Breast epithelium (tissue), 4 donors: ENCODE data around the gene F10. TPM values are rescaled to one million over a fixed set of nuclear protein-coding genes. Genes with fewer than 3 reads are reported as not detected.
"Not testable (repeated sequence)": the region's sequence is repeated elsewhere in the genome, so short reads cannot be mapped to it uniquely, and the experiment has no call there.

Experiments used
- DNase-seq, 2 donors: peaks; one replicate each; pipeline ENCODE4 v3.0.0-alpha.2; 2019; ENCODE audit warnings: low spot score in 2 of 2
- H3K27ac ChIP-seq, 2 donors: fragments of 200-600 bp; sonication (generic) in 1 of 2; one replicate each; pipeline ENCODE4 v1.5.1; 2016 to 2019; ENCODE audit warnings: mild to moderate bottlenecking in 1 of 2
- H3K27me3 ChIP-seq, 2 donors: fragments of 200-600 bp; sonication (generic) in 1 of 2; one replicate each; pipeline versions ENCODE4 v1.5.1 to v1.6.0; 2017 to 2019; ENCODE audit warnings: control low read depth in 1 of 2, mild to moderate bottlenecking in 1 of 2
- H3K36me3 ChIP-seq: fragments of 200-600 bp; one replicate; pipeline ENCODE4 v1.5.1; 2019
- H3K4me1 ChIP-seq, 2 donors: fragments of 200-600 bp; sonication (generic); one replicate each; pipeline ENCODE4 v1.5.1; 2016 to 2019; ENCODE audit warnings: control low read depth in 1 of 2
- H3K4me3 ChIP-seq, 3 donors: fragments of 200-600 bp; sonication (generic); 1 replicate in 2 of 3; 2 replicates in 1 of 3; pipeline ENCODE4 v1.5.1; 2016 to 2019; ENCODE audit warnings: mild to moderate bottlenecking in 3 of 3, moderate library complexity in 2 of 3
- H3K9me3 ChIP-seq, 2 donors: fragments of 200-600 bp; sonication (generic) in 1 of 2; one replicate each; pipeline ENCODE4 v1.5.1; 2016 to 2019; ENCODE audit warnings: control low read depth in 1 of 2
- POLR2A ChIP-seq: fragments of 450-650 bp; IDR thresholded peaks from one replicate; pipeline ENCODE4 v1.6.1; 2016; ENCODE audit warnings: antibody characterized with exemption, mild to moderate bottlenecking, moderate library complexity
- POLR2AphosphoS5 ChIP-seq, 3 donors: sonication (generic); formaldehyde crosslinking; IDR thresholded peaks; one replicate each; pipeline ENCODE4 v1.6.1; 2017; ENCODE audit warnings: antibody characterized with exemption in 3 of 3
- intact Hi-C: fragments of 100-400 bp; cut with DNase I; formaldehyde crosslinking; loops from one replicate; pipeline ENCODE4 v1.15.1; 2023; ENCODE audit warnings: low total_unique reads
- total RNA-seq, 3 donors: library from RNA; depleted of rRNA; stranded (reverse); fragments of >200 nt; gene quantifications; one replicate each; pipeline ENCODE4 v1.1.0, GENCODE V29; 2016
- TF ChIP-seq, protein P1 (sequence below), 3 donors: fragments of 450-650 bp; IDR thresholded peaks; one replicate each; pipeline ENCODE4 v1.5.1; 2016 to 2017; ENCODE audit warnings: antibody characterized with exemption in 3 of 3, mild to moderate bottlenecking in 3 of 3, moderate library complexity in 3 of 3

The F10 gene
- total RNA-seq, 3 donors from 2014 or later, result 5.1 to 63.2 (median 8.2) TPM

DNA sequence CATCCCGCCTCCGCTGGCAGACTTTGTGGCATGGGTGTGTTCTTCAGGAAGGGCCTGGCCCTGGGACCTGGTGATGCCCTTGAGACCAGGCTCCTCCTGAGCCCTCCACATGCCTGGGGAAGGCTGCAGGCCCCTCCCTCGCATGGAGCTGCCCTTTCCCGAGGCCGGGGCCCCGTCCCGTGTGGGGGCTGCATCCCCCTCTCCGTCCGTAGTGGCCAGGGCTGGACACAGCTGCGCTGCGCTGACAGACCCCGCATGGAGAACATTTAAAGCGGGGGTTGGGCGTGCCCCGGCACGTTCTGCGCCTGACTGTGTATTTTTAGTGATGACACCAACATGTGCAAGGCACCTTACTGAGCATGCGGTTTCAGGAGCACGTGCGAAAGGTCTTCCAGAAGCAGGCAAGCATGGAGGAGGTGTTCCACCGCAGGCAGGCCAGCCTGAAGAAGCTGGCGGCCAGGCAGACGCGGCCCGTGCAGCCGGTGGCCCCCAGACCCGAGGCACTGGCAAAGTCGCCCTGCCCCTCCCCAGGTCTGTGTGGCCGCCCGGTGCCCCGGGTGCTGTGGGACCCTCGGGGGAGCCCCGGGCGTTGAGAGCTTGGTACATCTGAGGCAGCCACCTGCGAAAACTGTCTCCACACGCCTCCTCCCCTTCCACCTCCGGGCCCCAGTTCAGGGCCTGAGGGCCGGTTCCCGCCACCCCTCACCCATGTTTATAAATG is 45.8 kb upstream of the F10 start:
- intact Hi-C loops, result no loop called here
- no peaks in the 10 kb centered on the region for H3K27me3 ChIP-seq
- no peak overlapping the region for H3K4me3 ChIP-seq
- H3K36me3 ChIP-seq, result no peaks in the 10 kb centered on the region
- H3K9me3 ChIP-seq, result no peaks in the 10 kb centered on the region
- H3K27ac ChIP-seq, result no peak overlapping the region
- no peak for TF ChIP-seq POLR2AphosphoS5 (IDR thresholded peaks at IDR 0.05)
- TF ChIP-seq, protein P1, sequence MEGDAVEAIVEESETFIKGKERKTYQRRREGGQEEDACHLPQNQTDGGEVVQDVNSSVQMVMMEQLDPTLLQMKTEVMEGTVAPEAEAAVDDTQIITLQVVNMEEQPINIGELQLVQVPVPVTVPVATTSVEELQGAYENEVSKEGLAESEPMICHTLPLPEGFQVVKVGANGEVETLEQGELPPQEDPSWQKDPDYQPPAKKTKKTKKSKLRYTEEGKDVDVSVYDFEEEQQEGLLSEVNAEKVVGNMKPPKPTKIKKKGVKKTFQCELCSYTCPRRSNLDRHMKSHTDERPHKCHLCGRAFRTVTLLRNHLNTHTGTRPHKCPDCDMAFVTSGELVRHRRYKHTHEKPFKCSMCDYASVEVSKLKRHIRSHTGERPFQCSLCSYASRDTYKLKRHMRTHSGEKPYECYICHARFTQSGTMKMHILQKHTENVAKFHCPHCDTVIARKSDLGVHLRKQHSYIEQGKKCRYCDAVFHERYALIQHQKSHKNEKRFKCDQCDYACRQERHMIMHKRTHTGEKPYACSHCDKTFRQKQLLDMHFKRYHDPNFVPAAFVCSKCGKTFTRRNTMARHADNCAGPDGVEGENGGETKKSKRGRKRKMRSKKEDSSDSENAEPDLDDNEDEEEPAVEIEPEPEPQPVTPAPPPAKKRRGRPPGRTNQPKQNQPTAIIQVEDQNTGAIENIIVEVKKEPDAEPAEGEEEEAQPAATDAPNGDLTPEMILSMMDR (IDR thresholded peaks at IDR 0.05), result no peak
- TF ChIP-seq POLR2A, result no peak
- DNase-seq, result no peak
- no peaks in the 10 kb centered on the region for H3K4me1 ChIP-seq

DNA sequence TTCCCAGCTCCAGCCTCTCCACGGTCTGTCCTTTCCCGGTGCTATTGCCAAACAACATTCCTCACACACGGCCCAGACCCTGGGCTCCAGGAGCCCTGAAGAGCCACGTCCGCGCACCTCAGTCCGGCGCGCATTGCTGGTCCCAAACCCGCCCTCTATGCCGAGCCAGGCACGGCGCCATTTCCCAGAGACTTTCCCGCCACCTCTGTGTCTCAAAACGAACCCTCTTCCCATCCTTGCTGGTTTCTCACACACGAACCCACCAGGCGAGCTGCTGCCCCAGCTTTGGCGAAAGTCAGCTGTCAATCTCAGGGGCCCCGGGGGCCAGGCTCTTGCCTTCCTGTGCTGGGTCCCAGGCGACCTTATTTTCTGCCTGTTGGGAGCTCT is 45.0 kb upstream of the F10 start:
- Histone ChIP-seq H3K4me1 (no peaks in the 10 kb centered on the region), H3K36me3 (no peaks in the 10 kb centered on the region), H3K9me3 (no peaks in the 10 kb centered on the region), H3K4me3 (no peak overlapping the region), H3K27me3 (no peaks in the 10 kb centered on the region), H3K27ac (no peak overlapping the region)
- TF ChIP-seq POLR2A (no peak), POLR2AphosphoS5 (IDR thresholded peaks at IDR 0.05) (no peak)
- TF ChIP-seq, protein P1 (IDR thresholded peaks at IDR 0.05), result no peak
- DNase-seq, result no peak
- intact Hi-C loops, result no loop called here

DNA sequence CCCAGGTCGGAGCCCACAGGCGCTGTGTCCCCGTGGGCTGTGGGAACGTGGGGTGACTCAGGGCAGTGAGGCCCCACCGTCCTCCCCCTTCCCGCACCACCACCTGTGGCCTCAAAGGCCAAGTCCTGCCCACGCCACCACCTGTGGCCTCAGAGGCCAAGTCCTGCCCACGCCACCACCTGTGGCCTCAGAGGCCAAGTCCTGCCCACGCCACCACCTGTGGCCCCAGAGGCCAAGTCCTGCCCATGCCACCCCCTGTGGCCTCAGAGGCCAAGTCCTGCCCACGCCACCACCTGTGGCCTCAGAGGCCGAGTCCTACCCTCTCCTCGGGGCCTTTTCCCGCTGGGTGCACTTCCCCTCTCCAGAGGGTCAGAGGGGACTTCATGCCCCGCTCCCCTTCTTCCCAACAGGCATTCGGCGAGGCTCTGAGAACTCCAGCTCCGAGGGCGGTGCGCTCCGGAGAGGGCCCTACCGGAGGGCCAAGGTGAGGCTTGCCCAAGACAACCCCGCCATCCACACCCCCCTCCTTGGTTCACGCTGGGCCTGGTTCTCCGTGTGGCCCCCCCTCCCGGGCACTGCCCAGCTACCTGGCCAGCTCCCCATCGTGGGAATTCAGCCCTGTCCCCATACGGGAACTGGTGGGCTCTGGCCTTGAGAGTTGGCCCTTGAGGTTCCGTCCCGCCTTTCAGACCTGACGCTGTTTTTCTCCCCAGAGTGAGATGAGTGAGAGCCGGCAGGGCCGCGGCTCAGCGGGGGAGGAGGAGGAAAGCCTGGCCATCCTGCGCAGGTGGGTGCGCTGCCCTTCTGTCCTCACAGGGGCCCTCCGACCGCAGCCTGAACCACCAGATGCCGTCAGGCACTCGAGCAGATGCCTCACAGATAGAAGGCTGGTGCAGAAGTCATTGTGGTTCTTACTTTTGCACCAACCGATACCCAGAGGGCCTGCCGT is 44.4 kb upstream of the F10 start:
- no peak overlapping the region for H3K4me3 ChIP-seq
- no peak for DNase-seq
- TF ChIP-seq, protein P1 (IDR thresholded peaks at IDR 0.05), result no peak
- TF ChIP-seq POLR2AphosphoS5 (IDR thresholded peaks at IDR 0.05) (no peak), POLR2A (no peak)
- H3K27me3 ChIP-seq, result no peaks in the 10 kb centered on the region
- intact Hi-C loops, result no loop called here
- H3K36me3 ChIP-seq, result no peaks in the 10 kb centered on the region
- no peak overlapping the region for H3K27ac ChIP-seq
- no peaks in the 10 kb centered on the region for H3K4me1 ChIP-seq
- no peaks in the 10 kb centered on the region for H3K9me3 ChIP-seq

DNA sequence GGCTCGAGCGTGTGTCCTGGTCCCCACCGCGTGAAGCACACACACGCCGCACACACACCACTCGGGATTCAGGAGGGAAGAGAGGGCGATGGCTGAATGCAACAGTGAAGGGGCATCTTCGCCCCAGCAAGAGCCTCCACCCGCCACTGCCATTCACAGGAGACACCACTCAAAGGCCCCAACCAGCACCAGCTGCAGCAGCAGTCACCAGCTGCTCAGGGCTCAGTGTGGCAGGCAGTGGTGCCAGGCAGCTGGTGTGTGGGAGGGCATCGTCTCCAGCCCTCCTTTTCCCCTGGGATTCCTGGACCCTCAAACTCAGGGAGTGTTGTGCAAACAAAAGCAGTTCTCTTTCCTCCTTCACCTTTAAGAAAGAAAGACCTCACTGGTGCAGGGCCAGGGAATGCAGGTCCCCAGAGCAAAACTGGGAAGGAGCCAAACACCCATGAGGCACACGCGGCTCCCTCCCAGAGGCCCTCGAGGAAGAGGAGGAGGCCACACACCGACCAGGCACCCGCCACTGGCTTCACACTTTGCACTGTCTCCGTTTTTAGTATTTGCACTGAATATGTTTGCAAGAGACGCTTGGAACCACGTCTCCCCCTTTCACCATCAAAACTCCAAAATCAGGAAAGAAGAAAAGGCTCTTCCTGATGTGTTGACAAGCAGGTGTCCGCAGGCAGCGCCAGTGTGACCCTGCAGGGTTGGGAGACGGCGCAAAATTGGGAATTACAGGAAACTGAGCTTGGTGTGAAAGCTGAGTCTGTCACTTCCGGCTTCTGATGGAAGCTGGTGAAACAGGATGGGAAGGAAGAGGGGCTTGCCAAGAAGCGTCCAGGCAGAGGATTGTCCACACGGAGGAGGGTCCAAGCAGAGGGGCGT is 43.5 kb upstream of the F10 start:
- no peak for DNase-seq
- no peaks in the 10 kb centered on the region for H3K27me3 ChIP-seq
- TF ChIP-seq POLR2A, result no peak
- TF ChIP-seq, protein P1 (IDR thresholded peaks at IDR 0.05), result no peak
- no peak for TF ChIP-seq POLR2AphosphoS5 (IDR thresholded peaks at IDR 0.05)
- H3K36me3 ChIP-seq, result no peaks in the 10 kb centered on the region
- no peak overlapping the region for H3K4me3 ChIP-seq
- intact Hi-C loops, result no loop called here
- no peak overlapping the region for H3K27ac ChIP-seq
- H3K9me3 ChIP-seq, result no peaks in the 10 kb centered on the region
- no peaks in the 10 kb centered on the region for H3K4me1 ChIP-seq

DNA sequence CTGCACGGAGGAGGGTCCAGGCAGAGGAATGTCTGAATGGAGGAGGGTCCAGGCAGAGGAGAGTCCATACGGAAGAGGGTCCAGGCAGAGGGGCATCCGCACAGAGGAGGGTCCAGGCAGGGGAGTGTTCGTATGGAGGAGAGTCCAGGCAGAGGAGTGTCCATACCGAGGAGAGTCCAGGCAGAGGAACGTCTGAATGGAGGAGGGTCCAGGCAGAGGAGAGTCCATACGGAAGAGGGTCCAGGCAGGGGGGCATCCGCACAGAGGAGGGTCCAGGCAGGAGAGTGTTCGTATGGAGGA is 42.9 kb upstream of the F10 start:
- H3K9me3 ChIP-seq, H3K27me3 ChIP-seq, H3K4me3 ChIP-seq, intact Hi-C loops, H3K36me3 ChIP-seq, H3K27ac ChIP-seq, H3K4me1 ChIP-seq, DNase-seq: not testable (repeated sequence)
